Stimulated activated CD4-positive, alpha-beta T cell treated with anti-CD3 and anti-CD28 coated beads, Interleukin-2, amount 100 ng/mL, for 4 hours (primary cell): Measurements from ENCODE around the gene MARCHF10.
"Not testable (repeated sequence)": the region's sequence is repeated elsewhere in the genome, so short reads cannot be mapped to it uniquely, and the experiment has no call there.

Experiments
- DNase-seq: peaks from one replicate; pipeline ENCODE4 v3.0.0-alpha.2; 2020; ENCODE audit warnings: low read depth

Gene MARCHF10

GRCh38 chr17:62696726-62697490 is 111.2 kb downstream of the MARCHF10 start:
- DNase-seq, result no peak

- no peak for DNase-seq
These were observed 111.9 kb downstream of the MARCHF10 start for GRCh38 chr17:62696256-62696655.

GRCh38 chr17:62695093-62695738 is 112.9 kb downstream of the MARCHF10 start:
- not testable (repeated sequence) for DNase-seq

GRCh38 chr17:62693616-62694409 is 114.3 kb downstream of the MARCHF10 start:
- DNase-seq, result no peak

- no peak for DNase-seq
These were observed 115.2 kb downstream of the MARCHF10 start for GRCh38 chr17:62692721-62693431.

GRCh38 chr17:62692159-62692651 is 115.9 kb downstream of the MARCHF10 start:
- DNase-seq, result no peak

- DNase-seq, result not testable (repeated sequence)
These were observed 116.6 kb downstream of the MARCHF10 start for GRCh38 chr17:62691589-62691915.

- DNase-seq, result no peak
These were observed 117.8 kb downstream of the MARCHF10 start for GRCh38 chr17:62690168-62690897.

- no peak for DNase-seq
These were observed 118.5 kb downstream of the MARCHF10 start for GRCh38 chr17:62689441-62690167.

GRCh38 chr17:62688398-62689160 is 119.5 kb downstream of the MARCHF10 start:
- no peak for DNase-seq

- no peak for DNase-seq
These were observed 120.1 kb downstream of the MARCHF10 start for GRCh38 chr17:62687997-62688396.

- DNase-seq, result no peak
These were observed 123.9 kb downstream of the MARCHF10 start for GRCh38 chr17:62684179-62684578.

GRCh38 chr17:62681939-62682381 is 126.2 kb downstream of the MARCHF10 start:
- DNase-seq, result no peak

- no peak for DNase-seq
These were observed 126.8 kb downstream of the MARCHF10 start for GRCh38 chr17:62681061-62681938.

- no peak for DNase-seq
These were observed 127.5 kb downstream of the MARCHF10 start for GRCh38 chr17:62680541-62681052.

GRCh38 chr17:62679866-62680377 is 128.2 kb downstream of the MARCHF10 start:
- DNase-seq, result no peak

- DNase-seq, result no peak
These were observed 129.7 kb downstream of the MARCHF10 start for GRCh38 chr17:62678214-62678919.
